Stomach smooth muscle (tissue), 2 donors: ENCODE results near the gene SPINT1.
A peak's percentile ranks its signal among the peaks of the same experiment; 100 is the strongest.

Source experiments
- H3K27ac ChIP-seq: one replicate; pipeline ENCODE4 v1.7.0; 2013; ENCODE audit warnings: mild to moderate bottlenecking, low read length, inconsistent platforms
- H3K27me3 ChIP-seq, 2 donors: one replicate each; pipeline ENCODE4 v1.7.0; 2013; ENCODE audit warnings: low read length in 2 of 2; ENCODE audit not compliant: insufficient read depth in 2 of 2, control insufficient read depth in 1 of 2
- H3K36me3 ChIP-seq, 2 donors: one replicate each; pipeline ENCODE4 v1.7.0; 2013; ENCODE audit warnings: low read length in 2 of 2; ENCODE audit not compliant: control insufficient read depth in 2 of 2, insufficient read depth in 2 of 2
- H3K4me1 ChIP-seq: one replicate; pipeline ENCODE4 v1.7.0; 2013; ENCODE audit warnings: low read length; ENCODE audit not compliant: control insufficient read depth, insufficient read depth
- H3K4me3 ChIP-seq, 2 donors: one replicate each; pipeline ENCODE4 v1.7.0; 2013; ENCODE audit warnings: low read length in 2 of 2
- H3K9ac ChIP-seq, 2 donors: one replicate each; pipeline ENCODE4 v1.7.0; 2013; ENCODE audit warnings: low read length in 2 of 2, mild to moderate bottlenecking in 1 of 2
- H3K9me3 ChIP-seq, 2 donors: one replicate each; pipeline ENCODE4 v1.7.0; 2013; ENCODE audit warnings: low read length in 2 of 2; ENCODE audit not compliant: control insufficient read depth in 2 of 2
- donor health status: healthy.
- donor health status: Pancreatic carcinoma.

The SPINT1 gene, protein sequence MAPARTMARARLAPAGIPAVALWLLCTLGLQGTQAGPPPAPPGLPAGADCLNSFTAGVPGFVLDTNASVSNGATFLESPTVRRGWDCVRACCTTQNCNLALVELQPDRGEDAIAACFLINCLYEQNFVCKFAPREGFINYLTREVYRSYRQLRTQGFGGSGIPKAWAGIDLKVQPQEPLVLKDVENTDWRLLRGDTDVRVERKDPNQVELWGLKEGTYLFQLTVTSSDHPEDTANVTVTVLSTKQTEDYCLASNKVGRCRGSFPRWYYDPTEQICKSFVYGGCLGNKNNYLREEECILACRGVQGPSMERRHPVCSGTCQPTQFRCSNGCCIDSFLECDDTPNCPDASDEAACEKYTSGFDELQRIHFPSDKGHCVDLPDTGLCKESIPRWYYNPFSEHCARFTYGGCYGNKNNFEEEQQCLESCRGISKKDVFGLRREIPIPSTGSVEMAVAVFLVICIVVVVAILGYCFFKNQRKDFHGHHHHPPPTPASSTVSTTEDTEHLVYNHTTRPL

DNA sequence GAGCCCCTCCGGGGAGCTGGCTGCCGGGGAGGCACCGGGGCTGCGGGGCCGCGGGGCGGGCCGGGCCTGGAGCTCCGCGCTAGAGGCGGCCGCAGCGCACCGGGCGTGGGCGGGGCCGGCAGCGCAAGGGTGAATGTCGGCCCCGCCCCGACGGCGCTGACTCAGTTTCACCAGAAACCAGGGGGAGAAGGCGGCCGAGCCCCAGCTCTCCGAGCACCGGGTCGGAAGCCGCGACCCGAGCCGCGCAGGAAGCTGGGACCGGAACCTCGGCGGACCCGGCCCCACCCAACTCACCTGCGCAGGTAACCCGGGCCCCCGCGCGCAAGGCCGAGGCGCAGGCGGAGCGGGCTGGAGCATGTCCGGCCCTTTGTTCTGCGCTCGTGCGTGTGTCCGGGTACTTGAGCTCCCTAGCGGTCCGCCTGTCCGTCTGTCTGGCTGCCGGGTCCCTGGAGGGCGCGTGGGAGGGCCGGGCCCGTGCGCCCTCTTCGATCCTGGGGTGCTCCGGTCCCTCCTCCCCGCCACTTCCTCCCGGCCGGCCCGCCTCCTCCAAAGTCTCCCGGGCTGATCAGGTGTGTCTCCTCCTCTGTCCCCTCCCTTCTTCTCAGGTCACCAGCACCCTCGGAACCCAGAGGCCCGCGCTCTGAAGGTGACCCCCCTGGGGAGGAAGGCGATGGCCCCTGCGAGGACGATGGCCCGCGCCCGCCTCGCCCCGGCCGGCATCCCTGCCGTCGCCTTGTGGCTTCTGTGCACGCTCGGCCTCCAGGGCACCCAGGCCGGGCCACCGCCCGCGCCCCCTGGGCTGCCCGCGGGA lies at the start of gene SPINT1:
Gene SPINT1 (plus strand): TSS at position 164 of the 811 bp plus-strand sequence. CDS start 507 bp downstream, at position 671.
- no peak within 1 kb of the TSS for H3K9ac ChIP-seq
- H3K4me3 ChIP-seq: peak within 1 kb of the TSS; percentile 53 to 69
- H3K9me3 ChIP-seq: no peaks in the 10 kb centered on the region
- H3K27ac ChIP-seq: no peak within 1 kb of the TSS
- peaks cover 24% of the 10 kb centered on the region for H3K4me1 ChIP-seq
- no peaks in the 10 kb centered on the region for H3K36me3 ChIP-seq
- peaks cover 34 to 53% of the 10 kb centered on the region in 2 donors for H3K27me3 ChIP-seq

DNA sequence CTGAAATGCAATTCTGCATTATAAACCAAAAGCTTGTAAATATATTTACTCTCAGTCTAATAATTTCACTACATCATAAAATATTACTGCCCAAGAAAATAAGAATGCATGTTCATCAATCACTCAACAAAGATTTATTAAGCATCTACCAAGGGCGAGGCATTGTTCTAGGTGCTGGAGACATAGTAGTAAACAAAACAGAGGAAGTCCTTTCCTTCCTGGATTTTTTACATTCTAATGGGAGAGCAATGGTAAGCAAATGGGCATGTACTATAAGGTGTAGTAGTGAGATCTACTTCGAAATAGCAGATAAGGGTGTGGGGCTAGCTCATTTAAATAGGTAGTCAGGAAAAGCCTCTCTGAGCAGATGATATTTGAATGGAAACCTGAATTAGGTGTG lies 47.8 kb upstream of the SPINT1 start:
- no peak overlapping the region for H3K27ac ChIP-seq
- H3K27me3 ChIP-seq: no peaks in the 10 kb centered on the region

DNA sequence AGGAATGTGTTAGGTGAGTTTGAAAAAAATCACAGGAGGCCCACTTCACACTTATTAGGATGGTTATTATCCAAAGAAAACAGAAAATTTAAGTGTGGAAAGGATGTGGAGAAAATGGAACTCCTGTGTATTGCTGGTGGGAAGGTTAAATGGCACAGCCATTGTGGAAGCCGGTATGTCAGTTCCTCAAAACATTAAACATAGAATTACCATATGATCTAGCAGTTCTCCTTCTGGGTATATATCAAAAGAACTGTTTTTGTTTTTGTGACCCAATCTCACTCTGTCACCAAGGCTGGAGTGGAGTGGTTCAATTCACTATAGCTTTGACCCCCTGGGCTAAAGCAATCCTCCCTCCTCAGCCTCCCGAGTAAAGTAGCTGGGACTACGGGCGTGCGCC lies 47.3 kb upstream of the SPINT1 start:
- no peaks in the 10 kb centered on the region for H3K4me1 ChIP-seq
- no peaks in the 10 kb centered on the region for H3K27me3 ChIP-seq
- H3K4me3 ChIP-seq: no peak overlapping the region
- peaks cover 4 to 8% of the 10 kb centered on the region in 2 donors for H3K36me3 ChIP-seq
- H3K27ac ChIP-seq: no peak overlapping the region
- H3K9ac ChIP-seq: no peak overlapping the region
- H3K9me3 ChIP-seq: no peaks in the 10 kb centered on the region

More for the DNA sequence above, 47.8 kb upstream of the SPINT1 start:
- Histone ChIP-seq H3K4me3 (no peak overlapping the region), H3K4me1 (no peaks in the 10 kb centered on the region), H3K9me3 (no peaks in the 10 kb centered on the region), H3K36me3 (peaks cover 2 to 8% of the 10 kb centered on the region in 2 donors), H3K9ac (no peak overlapping the region)

DNA sequence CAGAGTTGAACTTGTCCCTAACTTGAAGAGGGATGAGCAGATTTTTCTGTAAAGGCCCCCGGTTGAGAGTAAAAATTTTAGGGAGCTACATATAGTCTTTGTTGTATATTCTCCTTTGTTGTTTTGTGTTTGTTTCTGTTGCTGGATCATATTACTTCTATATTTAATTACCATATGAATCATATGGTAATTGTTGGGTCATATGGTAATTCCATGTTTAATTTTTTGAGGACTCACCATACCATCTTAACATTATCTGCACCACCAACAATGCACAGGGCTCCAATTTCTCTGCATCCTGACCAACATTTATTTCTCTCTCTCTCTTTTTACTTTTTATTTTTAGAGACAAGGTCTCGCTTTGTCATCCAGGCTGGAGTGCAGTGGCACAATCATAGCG lies 44.3 kb upstream of the SPINT1 start:
- H3K36me3 ChIP-seq: peaks cover 3 to 4% of the 10 kb centered on the region in 2 donors
- H3K4me1 ChIP-seq: no peaks in the 10 kb centered on the region
- no peaks in the 10 kb centered on the region for H3K9me3 ChIP-seq

DNA sequence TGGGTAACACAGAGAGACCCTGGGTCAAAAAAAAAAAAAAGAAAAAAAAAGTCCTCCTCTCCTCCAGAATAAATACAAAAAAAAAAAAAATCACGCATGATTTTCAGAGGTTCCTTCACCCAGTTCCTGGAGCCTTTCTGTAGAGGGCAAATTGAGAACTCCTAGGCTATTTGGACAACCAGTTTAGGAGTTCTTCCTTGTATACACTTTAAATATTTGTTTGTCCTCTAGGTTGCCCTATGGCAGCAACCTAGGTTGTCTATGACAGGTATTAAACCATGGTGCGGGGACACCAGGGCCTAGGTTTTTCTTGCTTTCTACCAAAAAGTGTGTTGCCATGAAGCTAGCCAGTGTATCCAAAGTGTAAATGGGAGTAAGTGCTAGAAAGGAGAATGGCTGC lies 40.8 kb upstream of the SPINT1 start:
- Histone ChIP-seq H3K27ac (no peak overlapping the region), H3K4me1 (peaks cover 10% of the 10 kb centered on the region), H3K36me3 (peaks cover 3 to 4% of the 10 kb centered on the region in 2 donors), H3K9me3 (no peaks in the 10 kb centered on the region), H3K4me3 (no peak overlapping the region), H3K27me3 (no peaks in the 10 kb centered on the region), H3K9ac (no peak overlapping the region)

More for the DNA sequence above, 44.3 kb upstream of the SPINT1 start:
- no peak overlapping the region for H3K4me3 ChIP-seq
- no peaks in the 10 kb centered on the region for H3K27me3 ChIP-seq
- no peak overlapping the region for H3K9ac ChIP-seq
- no peak overlapping the region for H3K27ac ChIP-seq

DNA sequence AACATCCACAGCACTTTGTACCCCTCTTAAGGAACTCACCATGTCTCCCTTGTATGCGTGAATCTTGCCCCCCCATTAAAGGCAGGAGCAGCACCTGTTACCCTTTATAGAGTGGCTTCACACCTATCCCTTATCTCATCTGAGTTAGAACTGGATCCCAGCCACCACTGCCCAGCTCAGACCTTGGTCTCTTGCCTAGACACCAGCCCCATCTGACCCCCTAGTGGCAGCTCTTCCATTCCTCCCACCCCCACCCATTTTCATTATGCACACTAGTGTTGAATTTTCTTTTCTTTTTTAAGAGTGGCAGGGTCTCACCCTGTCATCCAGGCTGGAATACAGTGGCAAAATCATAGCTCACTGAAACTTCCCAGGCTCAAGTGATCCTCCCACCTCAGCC lies 40.2 kb upstream of the SPINT1 start:
- Histone ChIP-seq H3K27me3 (no peaks in the 10 kb centered on the region), H3K27ac (no peak overlapping the region), H3K9ac (no peak overlapping the region), H3K9me3 (no peaks in the 10 kb centered on the region), H3K4me3 (no peak overlapping the region), H3K36me3 (peaks cover 0 to 4% of the 10 kb centered on the region in 2 donors), H3K4me1 (peaks cover 15% of the 10 kb centered on the region)

DNA sequence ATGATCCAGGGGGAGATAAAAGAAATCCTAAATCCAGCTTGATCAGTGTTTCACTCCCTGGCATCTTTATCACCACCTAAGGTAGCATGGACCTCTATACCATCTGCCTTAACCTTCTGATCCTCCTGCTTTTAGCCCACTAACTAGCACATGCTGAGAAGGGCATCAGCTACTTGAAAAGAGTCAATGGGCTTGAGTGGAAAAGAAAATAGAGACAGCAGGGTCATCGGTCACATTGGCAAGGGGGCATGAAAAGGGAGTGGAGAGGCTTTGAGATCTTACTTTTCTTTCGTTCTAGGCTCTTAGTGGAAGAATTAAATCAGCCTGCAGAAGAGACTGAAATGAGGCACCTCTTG lies 37.2 kb upstream of the SPINT1 start:
- Histone ChIP-seq H3K4me3 (peak overlapping the region; percentile 100), H3K9me3 (no peaks in the 10 kb centered on the region), H3K9ac (peak overlapping the region; percentile 98 to 99), H3K4me1 (peaks cover 19% of the 10 kb centered on the region), H3K36me3 (peaks cover 0 to 14% of the 10 kb centered on the region in 2 donors), H3K27ac (peak overlapping the region; percentile 86), H3K27me3 (no peaks in the 10 kb centered on the region)

DNA sequence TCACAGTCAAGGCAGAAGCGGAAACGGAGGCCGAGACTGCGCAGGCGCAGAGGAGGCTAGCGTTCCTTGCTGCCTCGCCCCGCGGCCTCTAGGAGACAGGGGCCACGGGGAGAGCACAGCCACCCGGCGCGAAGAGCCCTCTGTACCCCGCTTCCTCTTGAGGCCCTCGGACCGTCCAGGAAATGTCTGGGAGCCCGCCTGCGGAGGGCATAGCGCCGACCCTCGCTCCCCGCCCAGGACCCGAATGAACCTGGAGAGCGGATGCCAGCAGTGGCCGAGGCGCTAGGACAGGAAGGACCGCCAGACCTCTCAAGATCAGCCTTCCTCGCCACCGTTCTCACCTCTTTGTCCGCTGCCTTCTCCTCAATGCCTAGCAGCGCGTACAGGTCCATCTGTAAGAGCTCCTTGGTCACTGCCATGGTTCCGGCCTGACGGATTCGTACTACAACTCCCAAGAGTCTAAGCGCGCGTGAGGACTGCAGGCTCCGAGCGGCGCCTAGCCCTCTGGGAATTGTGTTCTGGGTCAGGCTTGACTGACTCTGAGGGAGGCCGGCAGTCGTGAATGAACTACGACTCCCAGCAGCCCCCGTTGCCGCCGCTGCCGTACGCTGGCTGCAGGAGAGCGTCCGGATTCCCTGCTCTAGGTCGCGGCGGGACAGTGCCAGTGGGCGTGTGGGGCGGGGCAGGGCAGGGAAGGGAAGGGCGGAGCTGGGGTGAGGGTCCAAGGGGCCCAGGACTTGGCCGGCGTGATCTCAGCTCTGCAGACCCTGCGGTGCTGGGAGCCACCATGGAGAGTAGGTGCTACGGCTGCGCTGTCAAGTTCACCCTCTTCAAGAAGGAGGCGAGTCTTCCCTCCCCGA lies 36.6 kb upstream of the SPINT1 start, which contains the start of the genes DNAJC17 and ZFYVE19:
Gene DNAJC17 (minus strand): TSS at position 446 of the 860 bp plus-strand sequence. CDS start 27 bp downstream, at position 419.
Gene ZFYVE19 (plus strand): TSS at position 62 of the 860 bp plus-strand sequence. CDS start 501 bp downstream, at position 563.
- Histone ChIP-seq H3K4me3 (peak within 1 kb of the TSS; percentile 100), H3K4me1 (peaks cover 19% of the 10 kb centered on the region), H3K9me3 (no peaks in the 10 kb centered on the region), H3K36me3 (peaks cover 0 to 14% of the 10 kb centered on the region in 2 donors), H3K9ac (peak within 1 kb of the TSS; percentile 98 to 99), H3K27ac (peak within 1 kb of the TSS; percentile 86), H3K27me3 (no peaks in the 10 kb centered on the region)

DNA sequence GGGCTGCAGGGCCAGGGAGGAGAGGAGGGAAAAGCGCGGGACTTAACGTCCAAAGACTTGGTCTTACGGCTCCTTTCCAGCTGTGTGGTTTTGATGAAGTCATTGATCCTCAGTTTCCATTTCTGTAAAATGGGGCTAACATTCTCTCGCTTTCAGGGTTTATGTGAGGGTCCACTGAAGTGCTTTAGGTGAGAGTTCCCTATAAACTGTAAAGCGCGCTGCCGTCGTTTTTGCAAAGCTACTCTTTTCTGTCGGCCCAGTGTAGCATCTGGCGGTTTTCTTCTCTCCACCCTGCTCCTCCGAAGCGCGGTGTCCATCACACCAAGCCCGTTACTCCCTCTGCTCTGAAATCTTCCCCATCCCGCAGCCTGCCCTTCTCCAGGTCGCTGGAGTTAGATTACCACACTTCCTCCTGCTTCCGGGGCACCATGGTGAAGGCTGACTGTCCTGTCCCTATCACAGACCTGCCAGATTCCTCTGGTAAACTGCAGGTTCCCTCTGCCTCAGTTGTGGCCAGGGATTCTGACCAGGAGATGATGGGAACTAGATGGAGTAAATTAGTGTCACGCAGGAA lies 35.9 kb upstream of the SPINT1 start:
- H3K27ac ChIP-seq: no peak overlapping the region
- peak overlapping the region; percentile 100 for H3K4me3 ChIP-seq
- H3K4me1 ChIP-seq: peaks cover 19% of the 10 kb centered on the region
- no peaks in the 10 kb centered on the region for H3K27me3 ChIP-seq
- H3K36me3 ChIP-seq: peaks cover 0 to 18% of the 10 kb centered on the region in 2 donors
- H3K9me3 ChIP-seq: no peaks in the 10 kb centered on the region
- peak overlapping the region; percentile 59 to 60 for H3K9ac ChIP-seq
